ENCODE results near the gene SLC49A4.

GRCh38 chr3:122835590-122835989, 40.7 kb downstream of the SLC49A4 start:
- TF ChIP-seq CTCF (IDR thresholded peaks at IDR 0.05; ENCODE audit: insufficient read depth, low read depth, low read length) (no peak), EZH2 (IDR thresholded peaks at IDR 0.05; ENCODE audit: insufficient read depth, low read length) (no peak)
